ENCODE measurements around the gene TNPO1.

DNA sequence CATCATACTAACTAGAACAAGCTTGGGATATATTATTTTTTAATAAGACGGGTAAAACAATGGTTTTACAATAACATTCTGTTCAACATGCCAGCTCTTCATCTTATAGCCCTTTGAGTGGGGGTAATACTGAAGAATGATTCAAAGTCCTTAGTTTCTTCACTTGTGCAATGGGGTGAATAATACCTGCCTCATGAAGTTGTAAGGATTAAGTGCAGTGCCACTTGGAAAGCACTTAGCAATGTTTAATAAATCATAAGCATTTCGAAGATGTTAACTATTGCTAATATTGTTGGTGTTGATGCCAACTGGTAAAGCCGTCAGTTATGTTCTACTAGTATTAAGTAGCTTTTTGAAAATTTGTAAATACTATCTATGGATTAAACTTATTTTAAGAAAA is 38.0 kb downstream of the TNPO1 start:
- TF ChIP-seq RAD21 (conservative IDR thresholded peaks at IDR 0.05 in 1 of 2, IDR thresholded peaks at IDR 0.05 in 1 of 2): no peak
- TF ChIP-seq POLR2A (IDR thresholded peaks at IDR 0.05; ENCODE audit: low read length): no peak

All from A549 (cell line).